SU-DHL-6 (cell line): Measurements from ENCODE around the gene LRRC49.

Experiments used
- H2AFZ ChIP-seq: fragments of 200-600 bp; sonication (generic); 2 replicates; pipeline ENCODE4 v1.6.1; 2014; ENCODE audit warnings: low read depth, mild to moderate bottlenecking, moderate library complexity, mixed read lengths, antibody characterized with exemption, low read length; ENCODE audit not compliant: severe bottlenecking
- H3F3A ChIP-seq: fragments of 200-600 bp; shearing (Covaris generic); 2 replicates; pipeline ENCODE4 v1.6.0; 2016; ENCODE audit warnings: antibody characterized with exemption, mild to moderate bottlenecking; ENCODE audit not compliant: insufficient read depth
- H3K27ac ChIP-seq: fragments of 200-600 bp; sonication (generic); 2 replicates; pipeline ENCODE4 v1.5.1; 2016; ENCODE audit warnings: low read depth, mild to moderate bottlenecking, low read length, moderate library complexity, mixed read lengths
- H3K27me3 ChIP-seq: fragments of 200-600 bp; sonication (generic), shearing (Covaris generic); 2 replicates; pipeline ENCODE4 v1.6.0; 2014; ENCODE audit warnings: mild to moderate bottlenecking, low read length
- H3K36me3 ChIP-seq: fragments of 200-600 bp; sonication (generic); 2 replicates; pipeline ENCODE4 v1.6.1; 2014; ENCODE audit warnings: mild to moderate bottlenecking, low read length, mixed read lengths
- H3K4me2 ChIP-seq: fragments of 300-600, 200-600 bp; shearing (Covaris generic), sonication (generic); 2 replicates; pipeline ENCODE4 v1.6.0; 2014; ENCODE audit warnings: low read length, low read depth, mild to moderate bottlenecking; ENCODE audit not compliant: poor library complexity, severe bottlenecking
- H3K4me3 ChIP-seq: fragments of 200-600 bp; sonication (generic); 2 replicates; pipeline ENCODE4 v1.5.1; 2014; ENCODE audit warnings: antibody characterized with exemption, low read length, mild to moderate bottlenecking, mixed read lengths; ENCODE audit not compliant: insufficient read depth, poor library complexity, severe bottlenecking
- H3K79me2 ChIP-seq: fragments of 200-600 bp; sonication (generic); 2 replicates; pipeline ENCODE4 v1.6.1; 2014; ENCODE audit warnings: mild to moderate bottlenecking, low read length, moderate library complexity; ENCODE audit not compliant: insufficient read depth
- H3K9ac ChIP-seq: fragments of 200-600 bp; sonication (generic); 2 replicates; pipeline ENCODE4 v1.7.0; 2014; ENCODE audit warnings: mild to moderate bottlenecking, low read length
- H3K9me2 ChIP-seq: fragments of 200-600 bp; sonication (generic); replicated peaks from 2 replicates; pipeline ENCODE4 v1.6.1; 2014; ENCODE audit warnings: low read length; ENCODE audit not compliant: insufficient read depth
- H3K9me3 ChIP-seq: fragments of 200-600 bp; sonication (generic); 2 replicates; pipeline ENCODE4 v1.6.1; 2014; ENCODE audit warnings: low read length, mixed read lengths; ENCODE audit not compliant: insufficient read depth
- H4K20me1 ChIP-seq: fragments of 200-600 bp; sonication (generic); 2 replicates; pipeline ENCODE4 v1.6.1; 2014; ENCODE audit warnings: low read depth, mild to moderate bottlenecking, antibody characterized with exemption, low read length, moderate library complexity, mixed read lengths
- CTCF ChIP-seq: fragments of 200-600 bp; sonication (generic); IDR thresholded peaks from one replicate; pipeline ENCODE4 v1.5.1; 2017; ENCODE audit warnings: antibody characterized with exemption, mild to moderate bottlenecking, low read length, moderate library complexity; ENCODE audit not compliant: insufficient read depth, poor library complexity, severe bottlenecking
- EZH2phosphoT487 ChIP-seq: fragments of 200-600 bp; sonication (generic), shearing (Covaris generic); conservative IDR thresholded peaks from 2 replicates; pipeline ENCODE4 v1.6.1; 2018; ENCODE audit warnings: mild to moderate bottlenecking, antibody characterized with exemption, low read length, moderate library complexity, mixed read lengths

Gene LRRC49

GRCh38 chr15:70866982-70867641 is 25.5 kb upstream of the LRRC49 start:
- H3F3A ChIP-seq, result no peaks in the 10 kb centered on the region

GRCh38 chr15:70867911-70868467 is 24.6 kb upstream of the LRRC49 start:
- Histone ChIP-seq H3K9me2 (no peaks in the 10 kb centered on the region), H3K4me2 (no peak overlapping the region), H3K9me3 (no peaks in the 10 kb centered on the region), H3K27ac (no peak overlapping the region), H4K20me1 (no peaks in the 10 kb centered on the region), H3K36me3 (no peaks in the 10 kb centered on the region), H3F3A (no peaks in the 10 kb centered on the region), H3K9ac (no peak overlapping the region), H2AFZ (no peak overlapping the region), H3K4me3 (no peak overlapping the region), H3K27me3 (no peaks in the 10 kb centered on the region), H3K79me2 (no peaks in the 10 kb centered on the region)
- TF ChIP-seq EZH2phosphoT487, result no peak
- no peak for TF ChIP-seq CTCF

More at GRCh38 chr15:70866982-70867641, 25.5 kb upstream of the LRRC49 start:
- no peaks in the 10 kb centered on the region for H3K9me2 ChIP-seq
- no peaks in the 10 kb centered on the region for H3K79me2 ChIP-seq
- no peak overlapping the region for H3K4me3 ChIP-seq
- H3K27me3 ChIP-seq, result no peaks in the 10 kb centered on the region
- no peaks in the 10 kb centered on the region for H4K20me1 ChIP-seq
- no peak for TF ChIP-seq EZH2phosphoT487
- TF ChIP-seq CTCF, result no peak
- H3K4me2 ChIP-seq, result no peak overlapping the region
- H3K27ac ChIP-seq, result no peak overlapping the region
- no peak overlapping the region for H2AFZ ChIP-seq
- no peaks in the 10 kb centered on the region for H3K36me3 ChIP-seq
- no peak overlapping the region for H3K9ac ChIP-seq
- H3K9me3 ChIP-seq, result no peaks in the 10 kb centered on the region

DNA sequence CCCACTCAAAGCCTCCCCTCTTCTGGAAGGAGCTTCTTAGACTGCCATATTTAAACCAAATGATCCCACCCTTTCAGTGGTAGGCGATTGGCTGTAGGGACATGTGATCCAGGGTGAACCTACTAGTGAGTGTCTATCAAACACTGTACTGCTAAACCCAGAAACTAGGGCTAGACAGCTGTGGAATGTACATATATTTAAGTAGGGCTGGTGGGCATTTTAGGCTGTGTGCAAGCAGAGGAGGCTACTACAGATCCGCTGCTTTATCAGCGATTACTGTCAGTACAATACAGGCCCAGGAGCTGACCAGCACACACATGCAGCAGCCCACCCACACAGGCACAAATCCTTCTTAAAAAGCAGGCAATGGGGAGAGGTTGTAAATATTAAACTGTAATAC is 23.3 kb upstream of the LRRC49 start:
- Histone ChIP-seq H3K27me3 (no peaks in the 10 kb centered on the region), H3K9me3 (no peaks in the 10 kb centered on the region), H3K9ac (no peak overlapping the region), H3K36me3 (no peaks in the 10 kb centered on the region), H3K9me2 (no peaks in the 10 kb centered on the region), H3K4me2 (no peak overlapping the region), H2AFZ (no peak overlapping the region), H3F3A (no peaks in the 10 kb centered on the region), H3K27ac (no peak overlapping the region), H3K79me2 (no peaks in the 10 kb centered on the region), H3K4me3 (no peak overlapping the region), H4K20me1 (no peaks in the 10 kb centered on the region)
- TF ChIP-seq CTCF (no peak), EZH2phosphoT487 (no peak)
